Adipose tissue (tissue), 3 donors: ENCODE results near the gene ENO4. TPM values are rescaled to one million over a fixed set of nuclear protein-coding genes. Genes with fewer than 3 reads are reported as not detected.

ENCODE experiments used
- H3K27ac ChIP-seq: one replicate; pipeline ENCODE4 v1.5.1; 2013; ENCODE audit warnings: low read depth, low read length
- WGBS, 3 donors: extraction: QIAGEN DNeasy Blood & Tissue Kit; methylation state at CpG; one replicate each; pipeline ENCODE4 v1.1.7; 2013; 5-methylcytosine and 5-hydroxymethylcytosine counted together
- polyA plus RNA-seq, 3 donors: library from polyadenylated mRNA; stranded (reverse); fragments of 200-250 nt; gene quantifications; one replicate each; pipeline ENCODE4 v1.2.3, GENCODE V29; 2013
- donor health status: healthy with polysubstance abuse.
- donor health status: Bipolar disorder and iron deficiency.
- donor health status: healthy.

ENO4 gene
- polyA plus RNA-seq, 3 donors, result 0.06 to 0.16 TPM; not detected in 1

- no peak overlapping the region for H3K27ac ChIP-seq
- 87 to 93% (median 90%) methylated on average over 11 of the region's 11 CpGs for WGBS, 3 donors
Measured at GRCh38 chr10:116827214-116827671, 22.1 kb upstream of the ENO4 start.

GRCh38 chr10:116828116-116828515 lies 21.2 kb upstream of the ENO4 start:
- H3K27ac ChIP-seq, result no peak overlapping the region
- WGBS, 3 donors, result 39 to 74% (median 41%) methylated on average over 2 of the region's 2 CpGs

GRCh38 chr10:116829711-116830110 lies 19.6 kb upstream of the ENO4 start:
- H3K27ac ChIP-seq, result no peak overlapping the region
- WGBS, 3 donors, result 90 to 91% (median 91%) methylated on average over 9 of the region's 9 CpGs

- WGBS, 3 donors, result 92 to 95% (median 93%) methylated on average over 4 of the region's 4 CpGs
- H3K27ac ChIP-seq, result no peak overlapping the region
Measured at GRCh38 chr10:116831086-116831485, 18.2 kb upstream of the ENO4 start.

- 75 to 91% (median 81%) methylated on average over 10 of the region's 10 CpGs for WGBS, 3 donors
- no peak overlapping the region for H3K27ac ChIP-seq
Measured at GRCh38 chr10:116831790-116832189, 17.5 kb upstream of the ENO4 start.

GRCh38 chr10:116833986-116834985 lies 15.0 kb upstream of the ENO4 start:
- no peak overlapping the region for H3K27ac ChIP-seq
- 75 to 81% (median 79%) methylated on average over 17 of the region's 17 CpGs for WGBS, 3 donors

- 75 to 84% (median 79%) methylated on average over 7 of the region's 7 CpGs for WGBS, 3 donors
Measured at GRCh38 chr10:116835658-116836057, 13.6 kb upstream of the ENO4 start.

GRCh38 chr10:116836083-116836482 lies 13.2 kb upstream of the ENO4 start:
- 68 to 78% (median 73%) methylated on average over 4 of the region's 4 CpGs for whole genome bisulfite sequencing, 3 donors
- no peak overlapping the region for H3K27ac ChIP-seq

More at GRCh38 chr10:116835658-116836057, 13.6 kb upstream of the ENO4 start:
- H3K27ac ChIP-seq, result no peak overlapping the region

- 71 to 93% (median 78%) methylated on average over 8 of the region's 8 CpGs for WGBS, 3 donors
- no peak overlapping the region for H3K27ac ChIP-seq
Measured at GRCh38 chr10:116836902-116837523, 12.3 kb upstream of the ENO4 start.

GRCh38 chr10:116838143-116838725 lies 11.1 kb upstream of the ENO4 start:
- H3K27ac ChIP-seq, result no peak overlapping the region
- WGBS, 3 donors, result 70 to 77% (median 77%) methylated on average over 5 of the region's 5 CpGs

GRCh38 chr10:116840389-116841075 lies 8.8 kb upstream of the ENO4 start:
- no peak overlapping the region for H3K27ac ChIP-seq
- WGBS, 3 donors, result 92 to 93% (median 92%) methylated on average over 6 of the region's 6 CpGs

GRCh38 chr10:116845823-116846222 lies 3.5 kb upstream of the ENO4 start:
- WGBS, 3 donors, result 57 to 79% (median 67%) methylated on average over 2 of the region's 2 CpGs

GRCh38 chr10:116848032-116848943 lies 1.0 kb upstream of the ENO4 start:
- 40 to 46% (median 42%) methylated on average over 17 of the region's 17 CpGs for WGBS, 3 donors
- H3K27ac ChIP-seq, result no peak overlapping the region

More at GRCh38 chr10:116845823-116846222, 3.5 kb upstream of the ENO4 start:
- no peak overlapping the region for H3K27ac ChIP-seq

- no peak overlapping the region for H3K27ac ChIP-seq
- WGBS, 3 donors, result 1 to 2% (median 1%) methylated on average over 23 of the region's 23 CpGs
Measured at GRCh38 chr10:116848944-116849247, 403 bp upstream of the ENO4 start.

- WGBS, 3 donors, result 24 to 44% (median 44%) methylated on average over 10 of the region's 10 CpGs
- H3K27ac ChIP-seq, result no peak overlapping the region
Measured at GRCh38 chr10:116850058-116850611, 836 bp downstream of the ENO4 start.

- WGBS, 3 donors, result 50 to 85% (median 77%) methylated on average over 1 of the region's 1 CpG
- no peak overlapping the region for H3K27ac ChIP-seq
Measured at GRCh38 chr10:116852246-116852645, 2.9 kb downstream of the ENO4 start.

- WGBS, 3 donors, result 86 to 95% (median 88%) methylated on average over 3 to 4 of the region's 4 CpGs
- no peak overlapping the region for H3K27ac ChIP-seq
Measured at GRCh38 chr10:116853287-116853686, 4.0 kb downstream of the ENO4 start.
